Neuronal stem cell (in vitro differentiated cells): ENCODE data around the gene OSCP1.

ENCODE experiments used
- DNase-seq: peaks from one replicate; pipeline ENCODE4 v3.0.0-alpha.2; 2013; ENCODE audit warnings: low spot score
- H2AFZ ChIP-seq: one replicate; pipeline ENCODE4 v1.6.1; 2013; ENCODE audit warnings: mild to moderate bottlenecking, low read length, inconsistent platforms
- H2AK5ac ChIP-seq: 2 replicates; pipeline ENCODE4 v1.6.1; 2013; ENCODE audit warnings: low read depth, mild to moderate bottlenecking, inconsistent platforms, low read length, moderate library complexity, mixed read lengths
- H2BK120ac ChIP-seq: 2 replicates; pipeline ENCODE4 v1.6.1; 2013; ENCODE audit warnings: low read depth, mild to moderate bottlenecking, inconsistent platforms, low read length, moderate library complexity, mixed read lengths
- H2BK12ac ChIP-seq: one replicate; pipeline ENCODE4 v1.6.1; 2013; ENCODE audit warnings: low read length, inconsistent platforms
- H2BK15ac ChIP-seq: 2 replicates; pipeline ENCODE4 v1.6.1; 2013; ENCODE audit warnings: mild to moderate bottlenecking, low read length, inconsistent platforms, mixed read lengths
- H2BK5ac ChIP-seq: one replicate; pipeline ENCODE4 v1.6.1; 2013; ENCODE audit warnings: inconsistent platforms, mild to moderate bottlenecking, low read length, moderate library complexity
- H3K14ac ChIP-seq: one replicate; pipeline ENCODE4 v1.6.1; 2013; ENCODE audit warnings: low read length, inconsistent platforms
- H3K18ac ChIP-seq: 2 replicates; pipeline ENCODE4 v1.6.1; 2013; ENCODE audit warnings: low read length, inconsistent platforms
- H3K23ac ChIP-seq: 2 replicates; pipeline ENCODE4 v1.6.1; 2013; ENCODE audit warnings: low read depth, mild to moderate bottlenecking, mixed read lengths, low read length, inconsistent platforms; ENCODE audit not compliant: poor library complexity
- H3K27ac ChIP-seq: replicated peaks from 3 replicates; pipeline ENCODE4 v1.5.1; 2013; ENCODE audit warnings: low read length, inconsistent platforms
- H3K27me3 ChIP-seq, 3 experiments: 2 replicates each; pipeline ENCODE4 v1.6.1; 2013; ENCODE audit warnings: low read length in 3 of 3, mild to moderate bottlenecking in 2 of 3, inconsistent platforms in 1 of 3, low read depth in 1 of 3, mixed read lengths in 1 of 3, moderate library complexity in 1 of 3; ENCODE audit not compliant: control insufficient read depth in 3 of 3, insufficient read depth in 3 of 3
- H3K36me3 ChIP-seq, 2 donors: replicated peaks in 1 of 2; 2 replicates each; pipeline ENCODE4 v1.6.1; 2013; ENCODE audit warnings: low read length in 2 of 2; ENCODE audit not compliant: control insufficient read depth in 2 of 2, insufficient read depth in 2 of 2
- H3K4ac ChIP-seq: 2 replicates; pipeline ENCODE4 v1.6.1; 2013; ENCODE audit warnings: inconsistent platforms, mild to moderate bottlenecking, low read length, moderate library complexity
- H3K4me1 ChIP-seq, 2 donors: 1 replicate in 1 of 2; 2 replicates in 1 of 2; pipeline ENCODE4 v1.6.1; 2013; ENCODE audit warnings: low read length in 2 of 2, low read depth in 1 of 2; ENCODE audit not compliant: control insufficient read depth in 2 of 2, insufficient read depth in 1 of 2
- H3K4me2 ChIP-seq: one replicate; pipeline ENCODE4 v1.6.1; 2013; ENCODE audit warnings: mild to moderate bottlenecking, low read length, inconsistent platforms; ENCODE audit not compliant: insufficient read depth, poor library complexity, severe bottlenecking
- H3K4me3 ChIP-seq, 2 donors: 2 replicates each; pipeline ENCODE4 v1.5.1; 2013; ENCODE audit warnings: low read length in 2 of 2, mild to moderate bottlenecking in 2 of 2, inconsistent platforms in 1 of 2, moderate library complexity in 1 of 2
- H3K79me1 ChIP-seq: one replicate; pipeline ENCODE4 v1.6.1; 2013; ENCODE audit warnings: low read depth, mild to moderate bottlenecking, inconsistent platforms, low read length, moderate library complexity
- H3K9ac ChIP-seq: one replicate; pipeline ENCODE4 v1.6.1; 2013; ENCODE audit warnings: mild to moderate bottlenecking, low read depth, low read length, inconsistent platforms; ENCODE audit not compliant: poor library complexity
- H3K9me3 ChIP-seq, 2 donors: replicated peaks in 1 of 2; 2 replicates each; pipeline versions ENCODE3 to v1.6.1; 2013; ENCODE audit warnings: low read length in 2 of 2, mild to moderate bottlenecking in 2 of 2, inconsistent platforms in 1 of 2, low read depth in 1 of 2, mixed read lengths in 1 of 2, moderate library complexity in 1 of 2; ENCODE audit not compliant: control insufficient read depth in 2 of 2, insufficient read depth in 1 of 2
- H4K8ac ChIP-seq: one replicate; pipeline ENCODE4 v1.6.1; 2013; ENCODE audit warnings: low read depth, mild to moderate bottlenecking, inconsistent platforms, low read length, moderate library complexity
- H4K91ac ChIP-seq: one replicate; pipeline ENCODE4 v1.6.1; 2013; ENCODE audit warnings: low read length, low read depth, mild to moderate bottlenecking, inconsistent platforms; ENCODE audit not compliant: poor library complexity
- WGBS, 2 donors: extraction: QIAGEN DNeasy Blood & Tissue Kit; methylation state at CpG; one replicate each; pipeline ENCODE4 v1.1.7; 2013; ENCODE audit warnings: missing lambda C conversion rate in 2 of 2, mixed read lengths in 1 of 2; ENCODE audit not compliant: insufficient read length in 2 of 2, insufficient replicate concordance in 1 of 2; ENCODE audit errors: extremely low coverage in 2 of 2; 5-methylcytosine and 5-hydroxymethylcytosine counted together

Gene OSCP1

DNA sequence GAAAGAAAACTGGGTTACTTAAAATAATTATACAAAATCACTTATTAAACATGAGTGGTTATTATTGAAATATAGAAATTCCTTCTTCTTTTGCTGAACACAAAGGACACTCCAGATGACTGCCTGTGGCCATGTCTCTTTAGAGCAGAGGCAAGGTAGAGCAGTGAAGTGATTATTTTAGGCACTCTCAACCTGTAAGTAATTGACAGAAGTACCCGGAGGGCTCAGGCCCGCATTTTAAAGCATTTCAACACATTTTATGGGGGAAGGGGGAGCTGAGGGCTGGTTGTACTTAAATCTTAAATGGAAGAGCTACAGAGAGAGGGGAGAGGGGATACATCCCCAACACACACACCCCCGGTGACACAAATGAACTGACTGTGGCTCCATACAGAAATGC lies 10.2 kb downstream of the OSCP1 start:
- no peak for DNase-seq
- no peak overlapping the region for H2BK5ac ChIP-seq
- no CpG with 5 or more reads among the region's 3 CpGs for WGBS, 2 donors

DNA sequence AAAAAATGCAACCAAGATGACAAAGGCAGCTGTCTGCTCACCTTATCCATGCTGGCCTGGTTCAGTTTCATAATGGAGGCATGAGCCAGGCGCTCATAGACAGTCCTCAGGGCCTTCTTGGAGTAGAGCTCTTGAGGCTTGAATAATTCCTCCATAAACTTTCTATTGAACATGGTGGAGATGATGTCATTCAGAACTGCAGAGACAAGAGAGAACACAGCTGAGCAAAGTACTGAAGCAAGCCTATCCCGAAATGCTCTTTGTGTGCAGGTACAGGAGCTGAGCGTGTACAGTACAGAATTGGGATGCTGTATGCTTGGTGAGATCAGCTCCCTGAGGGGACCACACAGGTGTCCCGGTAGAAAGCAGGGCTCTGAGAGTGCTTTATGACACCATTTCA lies 11.5 kb downstream of the OSCP1 start:
- no peak overlapping the region for H3K9ac ChIP-seq
- H3K79me1 ChIP-seq: no peaks in the 10 kb centered on the region
- no peak overlapping the region for H3K4me2 ChIP-seq
- no peak for DNase-seq
- H3K14ac ChIP-seq: no peak overlapping the region
- no peaks in the 10 kb centered on the region for H3K27me3 ChIP-seq
- H2BK5ac ChIP-seq: no peak overlapping the region
- H2BK12ac ChIP-seq: no peak overlapping the region
- no peak overlapping the region for H2AK5ac ChIP-seq
- H4K8ac ChIP-seq: no peak overlapping the region
- no peak overlapping the region for H3K4me3 ChIP-seq
- H2BK120ac ChIP-seq: no peak overlapping the region
- H3K9me3 ChIP-seq: no peaks in the 10 kb centered on the region
- H3K4me1 ChIP-seq: peaks cover 0 to 2% of the 10 kb centered on the region in 2 donors
- no peak overlapping the region for H3K4ac ChIP-seq
- H2AFZ ChIP-seq: no peak overlapping the region
- no CpG with 5 or more reads among the region's 4 CpGs for WGBS, 2 donors
- H2BK15ac ChIP-seq: no peak overlapping the region
- peaks cover 4 to 22% of the 10 kb centered on the region in 2 donors for H3K36me3 ChIP-seq
- H4K91ac ChIP-seq: no peak overlapping the region
- no peak overlapping the region for H3K27ac ChIP-seq
- H3K18ac ChIP-seq: no peak overlapping the region
- H3K23ac ChIP-seq: no peak overlapping the region

More for the DNA sequence above, 10.2 kb downstream of the OSCP1 start:
- Histone ChIP-seq H4K91ac (no peak overlapping the region), H2BK120ac (no peak overlapping the region), H3K4me3 (no peak overlapping the region), H3K27ac (no peak overlapping the region), H3K4me1 (peaks cover 4 to 5% of the 10 kb centered on the region in 2 donors), H2AK5ac (no peak overlapping the region), H3K9ac (no peak overlapping the region), H3K27me3 (no peaks in the 10 kb centered on the region), H2BK15ac (no peak overlapping the region), H3K4ac (no peak overlapping the region), H3K36me3 (peaks cover 4 to 22% of the 10 kb centered on the region in 2 donors), H4K8ac (no peak overlapping the region), H3K4me2 (no peak overlapping the region), H3K23ac (no peak overlapping the region), H3K79me1 (no peaks in the 10 kb centered on the region), H3K18ac (no peak overlapping the region), H2BK12ac (no peak overlapping the region), H3K9me3 (no peaks in the 10 kb centered on the region), H2AFZ (no peak overlapping the region), H3K14ac (no peak overlapping the region)

DNA sequence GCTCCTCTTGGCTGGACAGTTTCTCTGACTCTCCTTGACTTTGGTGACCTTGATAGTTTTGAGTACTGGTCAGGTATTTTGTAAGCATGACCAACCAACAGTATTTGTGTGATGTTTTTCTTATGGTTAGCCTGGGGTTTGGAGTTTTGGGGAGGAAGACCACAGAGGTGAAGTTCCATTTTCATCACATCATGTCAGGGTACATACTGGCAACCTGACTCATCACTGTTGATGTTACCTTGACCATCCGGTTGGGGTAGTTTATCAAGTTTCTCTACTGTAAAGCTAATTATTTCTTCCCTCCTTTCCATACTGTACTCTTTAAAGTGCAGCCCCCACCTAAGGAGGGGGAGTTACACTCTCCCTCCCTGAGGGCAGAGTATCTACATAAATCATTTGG lies 13.4 kb downstream of the OSCP1 start:
- Histone ChIP-seq H3K36me3 (peaks cover 6 to 35% of the 10 kb centered on the region in 2 donors), H3K18ac (no peak overlapping the region), H3K9ac (no peak overlapping the region), H3K4me3 (no peak overlapping the region), H2BK120ac (no peak overlapping the region), H3K14ac (no peak overlapping the region), H4K8ac (no peak overlapping the region), H2BK15ac (no peak overlapping the region), H2AFZ (no peak overlapping the region), H3K27me3 (no peaks in the 10 kb centered on the region), H2AK5ac (no peak overlapping the region), H4K91ac (no peak overlapping the region), H3K4ac (no peak overlapping the region), H3K9me3 (no peaks in the 10 kb centered on the region), H3K27ac (no peak overlapping the region), H3K79me1 (no peaks in the 10 kb centered on the region), H2BK12ac (no peak overlapping the region), H2BK5ac (no peak overlapping the region), H3K23ac (no peak overlapping the region), H3K4me2 (no peak overlapping the region), H3K4me1 (peaks cover 0 to 2% of the 10 kb centered on the region in 2 donors)
- DNase-seq: no peak
- no CpG with 5 or more reads among the region's 1 CpG for WGBS, 2 donors

DNA sequence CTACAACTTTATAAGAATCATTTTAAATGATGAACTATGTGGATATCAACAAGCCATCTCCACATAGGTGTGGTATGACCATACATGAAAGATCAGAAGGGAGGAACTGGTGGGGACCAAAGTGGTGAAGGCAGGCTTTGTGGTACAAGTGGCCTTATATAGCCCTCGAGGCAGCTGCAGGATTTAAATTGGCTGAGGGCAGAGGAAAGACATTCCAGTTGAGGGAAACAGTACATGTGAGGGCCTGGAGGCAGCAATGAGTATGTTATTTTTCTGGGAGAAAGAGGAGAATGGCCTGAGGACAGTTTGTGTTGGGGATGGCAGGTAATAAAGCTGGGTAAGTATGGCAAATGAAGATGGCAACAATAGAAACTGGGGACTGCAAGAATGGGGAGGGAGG lies 17.1 kb downstream of the OSCP1 start:
- Histone ChIP-seq H2AK5ac (no peak overlapping the region), H3K4me1 (no peaks in the 10 kb centered on the region), H2BK15ac (no peak overlapping the region), H3K23ac (no peak overlapping the region), H3K14ac (no peak overlapping the region), H4K8ac (no peak overlapping the region), H3K27me3 (no peaks in the 10 kb centered on the region), H2BK5ac (no peak overlapping the region), H3K27ac (no peak overlapping the region), H4K91ac (no peak overlapping the region), H2AFZ (no peak overlapping the region), H3K4ac (no peak overlapping the region), H3K9me3 (no peaks in the 10 kb centered on the region), H2BK120ac (no peak overlapping the region), H3K9ac (no peak overlapping the region), H2BK12ac (no peak overlapping the region), H3K18ac (no peak overlapping the region), H3K79me1 (no peaks in the 10 kb centered on the region), H3K4me3 (no peak overlapping the region), H3K36me3 (peaks cover 7 to 40% of the 10 kb centered on the region in 2 donors), H3K4me2 (no peak overlapping the region)
- WGBS, 2 donors: no CpG with 5 or more reads among the region's 1 CpG
- DNase-seq: no peak
